IMR-90 (cell line): ENCODE measurements around the gene SV2C. TPM values are rescaled to one million over a fixed set of nuclear protein-coding genes. Genes with fewer than 3 reads are reported as not detected.

Source experiments
- ATAC-seq: fragments of 200-7000 bp; cut with Tn5 transposase; 2 replicates; pipeline ENCODE4 v1.9.1; 2020; ENCODE audit warnings: low read depth, mild to moderate bottlenecking, moderate library complexity
- BruUV-seq: library from RNA; stranded (reverse); fragments of 400-500 nt; replicated peaks from 2 replicates; lab custom pipeline; 2021; lab: Mats Ljungman, UMichigan
- CTCF ChIA-PET: fragments of 300-600 bp; formaldehyde crosslinking; extraction: SDS; loops from one replicate; lab custom pipeline; 2021; ENCODE audit warnings: antibody characterized with exemption; lab: Yijun Ruan, JAX
- POLR2A ChIA-PET: fragments of 300-600 bp; sonication (Branson Sonifier 250); formaldehyde crosslinking; loops from one replicate; lab custom pipeline; 2022; ENCODE audit warnings: antibody characterized with exemption; ENCODE audit not compliant: unreplicated experiment; lab: Charles Lee
- DNase-seq: peaks from one replicate; pipeline ENCODE4 v3.0.0; 2013
- H2AFZ ChIP-seq: replicated peaks from 2 replicates; pipeline ENCODE3; 2013; ENCODE audit warnings: low read length, mild to moderate bottlenecking; ENCODE audit not compliant: poor library complexity
- H2AK5ac ChIP-seq: 2 replicates; pipeline ENCODE4 v1.6.1; 2013; ENCODE audit warnings: low read depth, low read length, inconsistent platforms
- H2AK9ac ChIP-seq: replicated peaks from 2 replicates; pipeline ENCODE3; 2013; ENCODE audit warnings: mild to moderate bottlenecking, low read depth, low read length, moderate library complexity; ENCODE audit not compliant: poor library complexity
- H2BK120ac ChIP-seq: 2 replicates; pipeline ENCODE4 v1.6.1; 2013; ENCODE audit warnings: low read depth, low read length, inconsistent platforms
- H2BK15ac ChIP-seq: 3 replicates; pipeline ENCODE4 v1.6.1; 2013; ENCODE audit warnings: low read depth, low read length, inconsistent platforms
- H2BK20ac ChIP-seq: 2 replicates; pipeline ENCODE4 v1.6.1; 2013; ENCODE audit warnings: low read depth, mild to moderate bottlenecking, inconsistent platforms, low read length, moderate library complexity
- H2BK5ac ChIP-seq: 2 replicates; pipeline ENCODE4 v1.6.1; 2013; ENCODE audit warnings: mild to moderate bottlenecking, low read depth, low read length, inconsistent platforms; ENCODE audit not compliant: poor library complexity, severe bottlenecking
- H3K14ac ChIP-seq: replicated peaks from 2 replicates; pipeline ENCODE4 v1.6.1; 2013; ENCODE audit warnings: low read depth, low read length, inconsistent platforms
- H3K18ac ChIP-seq: 2 replicates; pipeline ENCODE4 v1.6.1; 2013; ENCODE audit warnings: low read depth, low read length, control low read depth
- H3K23ac ChIP-seq: 2 replicates; pipeline ENCODE4 v1.6.1; 2013; ENCODE audit warnings: low read depth, low read length, inconsistent platforms
- H3K27ac ChIP-seq: 2 replicates; pipeline ENCODE4 v1.5.1; 2013; ENCODE audit warnings: mild to moderate bottlenecking, control low read depth, low read length; ENCODE audit not compliant: insufficient read depth
- H3K27me3 ChIP-seq: 2 replicates; pipeline ENCODE4 v1.6.1; 2013; ENCODE audit warnings: low read length; ENCODE audit not compliant: control insufficient read depth, insufficient read depth
- H3K36me3 ChIP-seq: 2 replicates; pipeline ENCODE4 v1.6.1; 2013; ENCODE audit warnings: low read length, mixed read lengths; ENCODE audit not compliant: control insufficient read depth, insufficient read depth
- H3K4ac ChIP-seq: 2 replicates; pipeline ENCODE4 v1.6.1; 2013; ENCODE audit warnings: low read depth, low read length, inconsistent platforms
- H3K4me1 ChIP-seq: 2 replicates; pipeline ENCODE4 v1.6.1; 2013; ENCODE audit warnings: low read length, mixed read lengths; ENCODE audit not compliant: control insufficient read depth, insufficient read depth
- H3K4me2 ChIP-seq: 2 replicates; pipeline ENCODE4 v1.6.1; 2013; ENCODE audit warnings: low read depth, mild to moderate bottlenecking, control low read depth, low read length, moderate library complexity
- H3K4me3 ChIP-seq: 2 replicates; pipeline ENCODE4 v1.5.1; 2013; ENCODE audit warnings: low read depth, mild to moderate bottlenecking, control low read depth, low read length, moderate library complexity; ENCODE audit not compliant: insufficient read depth
- H3K56ac ChIP-seq: 2 replicates; pipeline ENCODE4 v1.6.1; 2013; ENCODE audit warnings: low read length, inconsistent platforms; ENCODE audit not compliant: insufficient read depth; ENCODE audit errors: extremely low read depth
- H3K79me1 ChIP-seq, 2 experiments: 2 replicates each; pipeline ENCODE4 v1.6.1; 2013; ENCODE audit warnings: low read length in 2 of 2, inconsistent platforms in 1 of 2, low read depth in 1 of 2
- H3K9ac ChIP-seq: 2 replicates; pipeline ENCODE4 v1.6.1; 2013; ENCODE audit warnings: low read depth, low read length, control low read depth
- H3K9me1 ChIP-seq: 2 replicates; pipeline ENCODE4 v1.6.1; 2013; ENCODE audit warnings: low read length, inconsistent platforms; ENCODE audit not compliant: insufficient read depth
- H3K9me3 ChIP-seq: 2 replicates; pipeline ENCODE4 v1.6.1; 2013; ENCODE audit warnings: low read length; ENCODE audit not compliant: control insufficient read depth, insufficient read depth
- H4K20me1 ChIP-seq: 2 replicates; pipeline ENCODE4 v1.6.1; 2013; ENCODE audit warnings: low read length, inconsistent platforms; ENCODE audit not compliant: insufficient read depth
- H4K5ac ChIP-seq: 2 replicates; pipeline ENCODE4 v1.6.1; 2013; ENCODE audit warnings: mild to moderate bottlenecking, low read depth, low read length, control low read depth
- H4K8ac ChIP-seq, 2 experiments: 2 replicates each; pipeline ENCODE4 v1.6.1; 2013; ENCODE audit warnings: low read depth in 2 of 2, low read length in 2 of 2, control low read depth in 1 of 2, inconsistent platforms in 1 of 2
- H4K91ac ChIP-seq: 2 replicates; pipeline ENCODE4 v1.6.1; 2013; ENCODE audit warnings: low read depth, low read length, inconsistent platforms; ENCODE audit not compliant: insufficient read depth
- BHLHE40 ChIP-seq: fragments of 150-350 bp; IDR thresholded peaks from 2 replicates; pipeline ENCODE4 v1.6.1; 2016; ENCODE audit warnings: mild to moderate bottlenecking, low read depth, low read length
- CEBPB ChIP-seq: IDR thresholded peaks from 2 replicates; pipeline ENCODE4 v1.6.1; 2012; ENCODE audit warnings: low read depth, low read length, improper control_type of control experiment
- CHD1 ChIP-seq: IDR thresholded peaks from 2 replicates; pipeline ENCODE4 v1.6.1; 2012; ENCODE audit warnings: low read depth, low read length, improper control_type of control experiment
- FOS ChIP-seq: fragments of 150-350 bp; IDR thresholded peaks from 2 replicates; pipeline ENCODE4 v1.6.1; 2016; ENCODE audit warnings: low read depth, low read length
- MAFK ChIP-seq: IDR thresholded peaks from 2 replicates; pipeline ENCODE4 v1.6.1; 2012; ENCODE audit warnings: low read depth, low read length, improper control_type of control experiment
- MAZ ChIP-seq: IDR thresholded peaks from 2 replicates; pipeline ENCODE4 v1.6.1; 2012; ENCODE audit warnings: low read depth, mild to moderate bottlenecking, low read length, improper control_type of control experiment, moderate library complexity, borderline replicate concordance
- MXI1 ChIP-seq: IDR thresholded peaks from 2 replicates; pipeline ENCODE4 v1.6.1; 2012; ENCODE audit warnings: low read depth, mild to moderate bottlenecking, low read length, moderate library complexity, borderline replicate concordance
- NFE2L2 ChIP-seq: fragments of 150-350 bp; IDR thresholded peaks from 2 replicates; pipeline ENCODE4 v1.6.1; 2016; ENCODE audit warnings: low read depth, mild to moderate bottlenecking, low read length
- POLR2A ChIP-seq: IDR thresholded peaks from 2 replicates; pipeline ENCODE4 v1.6.1; 2012; ENCODE audit warnings: mild to moderate bottlenecking, low read depth, low read length
- RAD21 ChIP-seq: IDR thresholded peaks from 2 replicates; pipeline ENCODE4 v1.6.1; 2012; ENCODE audit warnings: low read length, improper control_type of control experiment
- RCOR1 ChIP-seq: IDR thresholded peaks from 2 replicates; pipeline ENCODE4 v1.6.1; 2012; ENCODE audit warnings: mild to moderate bottlenecking, low read length, improper control_type of control experiment; ENCODE audit not compliant: insufficient replicate concordance
- RFX5 ChIP-seq: IDR thresholded peaks from 2 replicates; pipeline ENCODE4 v1.8.0; 2012; ENCODE audit warnings: low read depth, mild to moderate bottlenecking, low read length, moderate library complexity
- SMC3 ChIP-seq: fragments of 150-350 bp; IDR thresholded peaks from 2 replicates; pipeline ENCODE4 v1.6.1; 2016; ENCODE audit warnings: low read depth, mild to moderate bottlenecking, antibody characterized with exemption, low read length, moderate library complexity
- WGBS, 2 experiments: methylation state at CpG; one replicate each; pipeline versions ENCODE4 v1.1.5 to v1.1.7; 2013; ENCODE audit warnings: missing lambda C conversion rate in 2 of 2; ENCODE audit not compliant: insufficient read length in 1 of 2; ENCODE audit errors: extremely low coverage in 2 of 2; 5-methylcytosine and 5-hydroxymethylcytosine counted together
- dilution Hi-C: fragments of 300-500 bp; cut with HindIII; formaldehyde crosslinking; loops from one replicate; pipeline ENCODE4 v1.14.3; 2018; ENCODE audit warnings: low sequenced_read_pairs; ENCODE audit not compliant: unreplicated experiment
- in situ Hi-C: fragments of 300-500 bp; cut with MboI; formaldehyde crosslinking; loops from 3 replicates; pipeline ENCODE4 v1.14.3; 2019; ENCODE audit warnings: low sequenced_read_pairs, inconsistent platforms, mixed read lengths
- intact Hi-C: fragments of 100-400 bp; cut with micrococcal nuclease; formaldehyde crosslinking; loops from 2 replicates; pipeline ENCODE4 v1.10.0; 2022
- polyA plus RNA-seq, 3 experiments: library from polyadenylated mRNA; depleted of rRNA; stranded (reverse); fragments of >200 nt; gene quantifications; 2 replicates each; pipeline ENCODE4 v1.2.3, GENCODE V29; 2012; ENCODE audit warnings: low replicate concordance in 1 of 3
- total RNA-seq: library from RNA; depleted of rRNA; stranded (reverse); fragments of >200 nt; gene quantifications from 2 replicates; pipeline ENCODE4 v1.2.3, GENCODE V29; 2012
- TF ChIP-seq, protein P1 (sequence below): fragments of 150-350 bp; IDR thresholded peaks from 2 replicates; pipeline ENCODE4 v1.6.1; 2016; ENCODE audit warnings: low read depth, mild to moderate bottlenecking, low read length, moderate library complexity, borderline replicate concordance

The SV2C gene
- total and polyA plus RNA-seq, 2 of the 4 experiments (the other 2 are of a cell fraction) = not detected

DNA sequence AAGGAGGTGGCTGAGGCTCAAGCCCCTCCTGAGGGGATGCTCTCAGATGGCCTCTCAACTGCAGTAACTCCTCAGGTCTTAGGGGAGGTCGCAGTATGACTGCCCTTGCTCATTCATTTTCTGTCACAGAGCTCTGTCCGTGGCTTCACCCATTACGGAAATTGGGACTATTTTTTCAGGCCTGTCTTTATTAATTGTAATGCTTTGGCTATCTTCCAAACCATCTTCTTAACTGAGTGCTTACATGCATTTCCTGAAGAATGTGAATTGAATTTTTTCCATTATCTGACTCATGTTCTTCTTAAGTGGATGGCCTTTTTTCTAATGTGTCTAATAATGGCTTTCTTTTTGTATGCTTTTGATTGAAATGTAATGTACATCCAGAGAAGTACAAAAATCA is 36.4 kb upstream of the SV2C start:
- DNase-seq = no peak
- no CpG with 5 or more reads among the region's 3 CpGs for WGBS, 2 experiments
- H3K4me2 ChIP-seq = no peak overlapping the region

More for the DNA sequence above, 36.4 kb upstream of the SV2C start:
- H2BK20ac ChIP-seq = no peak overlapping the region
- H3K14ac ChIP-seq = no peak overlapping the region
- H3K79me1 ChIP-seq = no peaks in the 10 kb centered on the region
- TF ChIP-seq MAFK = no peak
- no peak for TF ChIP-seq RFX5
- TF ChIP-seq CEBPB = no peak
- no peak for TF ChIP-seq CHD1
- TF ChIP-seq, protein P1, sequence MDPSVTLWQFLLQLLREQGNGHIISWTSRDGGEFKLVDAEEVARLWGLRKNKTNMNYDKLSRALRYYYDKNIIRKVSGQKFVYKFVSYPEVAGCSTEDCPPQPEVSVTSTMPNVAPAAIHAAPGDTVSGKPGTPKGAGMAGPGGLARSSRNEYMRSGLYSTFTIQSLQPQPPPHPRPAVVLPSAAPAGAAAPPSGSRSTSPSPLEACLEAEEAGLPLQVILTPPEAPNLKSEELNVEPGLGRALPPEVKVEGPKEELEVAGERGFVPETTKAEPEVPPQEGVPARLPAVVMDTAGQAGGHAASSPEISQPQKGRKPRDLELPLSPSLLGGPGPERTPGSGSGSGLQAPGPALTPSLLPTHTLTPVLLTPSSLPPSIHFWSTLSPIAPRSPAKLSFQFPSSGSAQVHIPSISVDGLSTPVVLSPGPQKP = no peak
- TF ChIP-seq BHLHE40 = no peak
- TF ChIP-seq RCOR1 = no peak
- TF ChIP-seq MAZ = no peak
- TF ChIP-seq NFE2L2 = no peak
- TF ChIP-seq SMC3 = no peak
- TF ChIP-seq POLR2A = no peak
- TF ChIP-seq FOS = no peak
- no peak for TF ChIP-seq RAD21
- no peak for TF ChIP-seq MXI1
- no peak overlapping the region for H3K23ac ChIP-seq
- H3K9ac ChIP-seq = no peak overlapping the region
- H3K9me1 ChIP-seq = no peaks in the 10 kb centered on the region
- no peak for ATAC-seq
- CTCF ChIA-PET = no interaction called here
- H3K4me1 ChIP-seq = no peaks in the 10 kb centered on the region
- H3K18ac ChIP-seq = no peak overlapping the region
- H2AK9ac ChIP-seq = no peak overlapping the region
- no peaks in the 10 kb centered on the region for H3K27me3 ChIP-seq
- H3K27ac ChIP-seq = no peak overlapping the region
- H2BK120ac ChIP-seq = no peak overlapping the region
- H3K9me3 ChIP-seq = peaks cover 3% of the 10 kb centered on the region; the same call in 1 of the 2 replicates
- H4K5ac ChIP-seq = no peak overlapping the region
- H4K8ac ChIP-seq = no peak overlapping the region
- BruUV-seq = no TSS peak
- no peaks in the 10 kb centered on the region for H3K36me3 ChIP-seq
- intact Hi-C loops = no loop called here
- no peaks in the 10 kb centered on the region for H4K20me1 ChIP-seq
- no peak overlapping the region for H3K4me3 ChIP-seq
- dilution Hi-C loops = no loop called here
- H4K91ac ChIP-seq = no peak overlapping the region
- no peak overlapping the region for H3K4ac ChIP-seq
- in situ Hi-C loops = no loop called here
- no peak overlapping the region for H2BK15ac ChIP-seq
- H2BK5ac ChIP-seq = no peak overlapping the region
- H3K56ac ChIP-seq = no peak overlapping the region
- no peak overlapping the region for H2AK5ac ChIP-seq
- POLR2A ChIA-PET = no interaction called here
- no peak overlapping the region for H2AFZ ChIP-seq
